Measurements from ENCODE around the gene GNA12. TPM values are rescaled to one million over a fixed set of nuclear protein-coding genes. Genes with fewer than 3 reads are reported as not detected.

Gene GNA12
- total RNA-seq, 4 donors from 2014 or later: 11.0 to 68.5 (median 20.4) TPM

DNA sequence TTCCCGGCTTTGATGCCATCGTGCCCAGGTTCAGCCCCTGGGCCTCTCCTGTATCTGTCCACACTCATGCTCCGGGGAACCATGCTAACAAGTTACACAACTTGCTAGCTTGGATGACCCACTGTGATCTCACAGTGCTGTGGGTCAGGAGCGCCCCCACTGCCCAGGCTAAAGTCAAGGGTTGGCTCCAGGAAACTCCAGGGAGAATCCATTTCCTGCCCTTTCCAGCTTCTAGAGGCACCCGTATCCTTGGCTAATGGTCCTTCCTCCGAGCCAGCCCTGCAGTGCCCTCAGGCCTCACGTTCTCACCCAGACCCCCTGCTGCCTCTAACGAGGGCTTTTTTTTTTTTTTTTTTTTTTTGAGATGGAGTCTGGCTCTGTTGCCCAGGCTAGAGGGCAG lies 136.6 kb downstream of the GNA12 start:
- no peak overlapping the region for H3K4me3 ChIP-seq
- no peaks in the 10 kb centered on the region for H3K36me3 ChIP-seq
- no peak for DNase-seq
- peaks cover 0 to 20% (median 14%) of the 10 kb centered on the region in 4 donors for H3K4me1 ChIP-seq
- no peaks in the 10 kb centered on the region for H3K9me3 ChIP-seq
- TF ChIP-seq, protein P1, sequence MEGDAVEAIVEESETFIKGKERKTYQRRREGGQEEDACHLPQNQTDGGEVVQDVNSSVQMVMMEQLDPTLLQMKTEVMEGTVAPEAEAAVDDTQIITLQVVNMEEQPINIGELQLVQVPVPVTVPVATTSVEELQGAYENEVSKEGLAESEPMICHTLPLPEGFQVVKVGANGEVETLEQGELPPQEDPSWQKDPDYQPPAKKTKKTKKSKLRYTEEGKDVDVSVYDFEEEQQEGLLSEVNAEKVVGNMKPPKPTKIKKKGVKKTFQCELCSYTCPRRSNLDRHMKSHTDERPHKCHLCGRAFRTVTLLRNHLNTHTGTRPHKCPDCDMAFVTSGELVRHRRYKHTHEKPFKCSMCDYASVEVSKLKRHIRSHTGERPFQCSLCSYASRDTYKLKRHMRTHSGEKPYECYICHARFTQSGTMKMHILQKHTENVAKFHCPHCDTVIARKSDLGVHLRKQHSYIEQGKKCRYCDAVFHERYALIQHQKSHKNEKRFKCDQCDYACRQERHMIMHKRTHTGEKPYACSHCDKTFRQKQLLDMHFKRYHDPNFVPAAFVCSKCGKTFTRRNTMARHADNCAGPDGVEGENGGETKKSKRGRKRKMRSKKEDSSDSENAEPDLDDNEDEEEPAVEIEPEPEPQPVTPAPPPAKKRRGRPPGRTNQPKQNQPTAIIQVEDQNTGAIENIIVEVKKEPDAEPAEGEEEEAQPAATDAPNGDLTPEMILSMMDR (IDR thresholded peaks at IDR 0.05): no peak
- TF ChIP-seq POLR2A (IDR thresholded peaks at IDR 0.05): no peak
- no peak overlapping the region for H3K27ac ChIP-seq
- H3K27me3 ChIP-seq: no peaks in the 10 kb centered on the region

DNA sequence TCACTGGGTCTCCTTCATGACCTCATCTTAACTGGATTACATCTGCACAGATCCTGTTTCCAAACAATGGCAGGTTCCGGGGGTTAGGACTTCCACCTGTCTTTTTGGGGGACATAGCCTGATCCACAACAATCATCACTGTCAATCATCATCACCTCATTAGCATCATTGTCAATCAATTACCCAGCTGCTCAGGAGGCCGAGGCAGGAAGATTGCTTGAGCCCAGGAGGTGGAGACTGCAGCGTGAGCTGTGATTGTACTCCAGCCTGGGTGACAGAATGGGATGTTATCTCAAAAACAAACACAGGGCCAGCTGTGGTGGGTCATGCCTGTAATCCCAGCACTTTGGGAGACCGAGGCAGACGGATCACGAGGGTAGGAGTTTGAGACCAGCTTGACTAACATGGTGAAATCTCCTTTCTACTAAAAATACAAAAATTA lies 137.4 kb downstream of the GNA12 start:
- Histone ChIP-seq H3K4me3 (no peak overlapping the region), H3K4me1 (peaks cover 0 to 20% (median 14%) of the 10 kb centered on the region in 4 donors), H3K27ac (no peak overlapping the region), H3K36me3 (no peaks in the 10 kb centered on the region), H3K9me3 (no peaks in the 10 kb centered on the region), H3K27me3 (no peaks in the 10 kb centered on the region)
- TF ChIP-seq, protein P1 (IDR thresholded peaks at IDR 0.05): no peak
- no peak for TF ChIP-seq POLR2A (IDR thresholded peaks at IDR 0.05)
- DNase-seq: no peak

DNA sequence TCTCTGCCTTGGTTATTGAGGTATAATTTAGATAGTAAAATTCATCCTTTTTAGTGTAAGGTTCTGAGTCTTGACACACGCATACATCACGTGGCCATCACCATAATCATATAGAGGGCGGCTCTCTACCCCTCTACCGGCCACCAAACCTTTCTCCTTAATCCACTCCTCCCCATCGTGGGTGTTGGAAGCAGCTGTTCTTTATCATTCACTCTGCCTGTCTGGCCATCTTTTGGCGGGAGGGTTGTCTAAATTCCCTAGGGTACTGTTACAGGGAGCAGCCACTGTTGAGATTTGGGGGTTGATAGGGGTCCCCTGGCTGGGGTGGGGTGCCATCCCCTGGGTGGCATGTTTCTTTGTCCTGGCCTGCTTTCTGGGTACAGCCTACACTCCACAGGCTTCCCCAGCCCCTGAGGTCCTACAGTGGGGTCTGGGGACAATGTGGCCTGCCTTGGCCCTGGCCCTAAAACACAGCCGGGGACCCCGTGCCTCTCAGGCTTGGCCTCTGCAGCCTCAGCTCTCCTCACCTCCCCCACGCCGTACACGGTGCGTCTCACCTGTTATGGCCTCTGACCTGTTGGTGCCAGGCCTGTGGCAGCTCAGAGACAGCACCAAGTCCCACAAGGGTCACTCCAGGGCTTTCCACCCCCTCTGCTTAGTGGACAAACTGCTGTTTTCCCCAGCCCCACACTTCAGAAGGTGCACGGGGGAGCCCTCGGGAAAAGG lies 138.6 kb downstream of the GNA12 start:
- Histone ChIP-seq H3K36me3 (no peaks in the 10 kb centered on the region), H3K4me3 (no peak overlapping the region), H3K27me3 (no peaks in the 10 kb centered on the region), H3K27ac (no peak overlapping the region), H3K4me1 (peaks cover 0 to 14% (median 8%) of the 10 kb centered on the region in 4 donors), H3K9me3 (no peaks in the 10 kb centered on the region)
- no peak for TF ChIP-seq POLR2A (IDR thresholded peaks at IDR 0.05)
- TF ChIP-seq, protein P1 (IDR thresholded peaks at IDR 0.05): no peak
- no peak for DNase-seq

DNA sequence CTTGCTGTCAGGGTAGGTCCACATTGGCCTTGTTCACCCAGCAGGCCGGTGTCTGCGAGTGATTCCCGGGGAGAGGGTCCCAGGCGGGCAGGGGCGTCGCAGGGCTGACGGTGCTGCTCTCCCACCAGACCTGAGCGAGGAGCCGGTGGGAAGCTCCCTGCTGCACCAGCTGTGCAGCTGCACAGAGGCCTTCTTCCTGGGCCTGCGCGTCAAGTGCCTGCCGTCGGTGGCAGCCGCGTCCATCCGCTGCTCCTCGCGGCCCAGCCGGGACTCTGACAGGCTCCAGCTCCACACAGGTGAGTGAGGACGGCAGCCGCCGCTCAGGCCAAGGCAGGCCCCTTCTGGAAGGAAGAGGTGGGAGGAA lies 141.5 kb downstream of the GNA12 start:
- H3K27ac ChIP-seq: no peak overlapping the region
- H3K27me3 ChIP-seq: no peaks in the 10 kb centered on the region
- H3K4me1 ChIP-seq: peaks cover 0 to 13% (median 0%) of the 10 kb centered on the region in 4 donors
- H3K36me3 ChIP-seq: no peaks in the 10 kb centered on the region
- no peaks in the 10 kb centered on the region for H3K9me3 ChIP-seq
- no peak for DNase-seq
- no peak for TF ChIP-seq POLR2A (IDR thresholded peaks at IDR 0.05)
- TF ChIP-seq, protein P1 (IDR thresholded peaks at IDR 0.05): no peak
- H3K4me3 ChIP-seq: no peak overlapping the region

DNA sequence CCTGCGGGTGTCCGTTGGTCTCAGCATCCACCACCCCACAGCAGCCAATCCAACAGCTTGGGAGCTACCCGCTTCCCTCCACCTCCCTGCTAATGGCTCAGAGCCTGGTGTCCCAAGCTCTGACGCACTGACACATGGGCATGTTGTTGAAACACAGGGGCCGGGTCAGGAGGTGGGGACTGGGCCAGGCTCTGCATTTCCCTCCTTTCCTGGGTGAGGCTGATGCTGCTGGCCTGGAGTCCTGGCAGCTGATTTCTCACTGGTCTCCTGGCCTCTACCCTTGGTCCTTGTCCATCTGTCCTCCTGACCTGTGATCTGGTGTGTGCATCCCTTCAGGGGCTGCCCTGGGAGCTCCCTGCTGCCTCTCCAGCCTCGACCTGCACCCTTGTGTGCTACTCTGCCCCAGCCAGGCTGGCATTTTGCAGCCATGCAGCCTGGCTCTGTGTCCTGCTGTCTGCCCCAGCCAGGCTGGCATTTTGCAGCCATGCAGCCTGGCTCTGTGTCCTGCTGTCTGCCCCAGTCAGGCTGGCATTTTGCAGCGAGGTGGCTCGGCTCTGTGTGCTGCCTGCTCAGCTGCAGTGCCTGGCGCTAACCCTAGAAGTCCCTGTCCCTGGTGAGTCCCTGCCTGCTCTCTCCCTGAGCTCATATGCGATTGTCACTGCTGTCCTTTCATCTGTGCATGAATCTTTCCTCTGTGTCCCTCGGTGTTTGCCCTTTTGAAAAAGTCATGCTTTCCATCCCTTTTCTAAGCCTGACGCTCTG lies 142.1 kb downstream of the GNA12 start:
- Histone ChIP-seq H3K4me3 (no peak overlapping the region), H3K4me1 (peaks cover 0 to 13% (median 0%) of the 10 kb centered on the region in 4 donors), H3K9me3 (no peaks in the 10 kb centered on the region), H3K27me3 (no peaks in the 10 kb centered on the region), H3K36me3 (no peaks in the 10 kb centered on the region), H3K27ac (no peak overlapping the region)
- no peak for TF ChIP-seq POLR2A (IDR thresholded peaks at IDR 0.05)
- TF ChIP-seq, protein P1 (IDR thresholded peaks at IDR 0.05): no peak
- no peak for DNase-seq
